OCI-LY3 (cell line): ENCODE measurements around the gene BEAN1.

Experiments
- EZH2phosphoT487 ChIP-seq: fragments of 200-600 bp; shearing (Covaris generic); IDR thresholded peaks from 2 replicates; pipeline ENCODE4 v1.6.1; 2018; ENCODE audit warnings: antibody characterized with exemption, mixed run types, low read depth
- TF ChIP-seq, protein P1 (sequence below): fragments of 200-600, 300-600 bp; sonication (generic); IDR thresholded peaks from 2 replicates; pipeline ENCODE4 v1.5.1; 2014; ENCODE audit warnings: antibody characterized with exemption, low read length, low read depth

DNA sequence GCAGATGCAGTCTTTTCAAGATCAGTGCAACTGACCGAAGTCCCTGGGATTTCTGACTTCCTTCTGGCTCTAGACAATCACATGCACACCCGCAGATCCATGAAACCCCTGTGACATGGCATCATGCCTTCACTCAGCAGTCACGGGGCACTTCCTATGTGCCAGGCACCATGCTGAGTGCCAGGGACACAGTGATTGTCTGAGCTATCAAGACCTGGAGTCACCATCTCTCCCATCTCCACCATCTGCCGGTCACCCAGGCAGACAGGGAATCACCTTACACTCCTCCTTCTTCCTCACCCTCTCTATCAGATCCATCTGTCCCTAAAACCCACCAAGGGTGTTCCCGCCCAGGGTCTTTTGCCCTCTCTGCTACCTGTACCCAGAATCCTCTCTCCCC lies 5.3 kb downstream of the BEAN1 start:
- TF ChIP-seq, protein P1, sequence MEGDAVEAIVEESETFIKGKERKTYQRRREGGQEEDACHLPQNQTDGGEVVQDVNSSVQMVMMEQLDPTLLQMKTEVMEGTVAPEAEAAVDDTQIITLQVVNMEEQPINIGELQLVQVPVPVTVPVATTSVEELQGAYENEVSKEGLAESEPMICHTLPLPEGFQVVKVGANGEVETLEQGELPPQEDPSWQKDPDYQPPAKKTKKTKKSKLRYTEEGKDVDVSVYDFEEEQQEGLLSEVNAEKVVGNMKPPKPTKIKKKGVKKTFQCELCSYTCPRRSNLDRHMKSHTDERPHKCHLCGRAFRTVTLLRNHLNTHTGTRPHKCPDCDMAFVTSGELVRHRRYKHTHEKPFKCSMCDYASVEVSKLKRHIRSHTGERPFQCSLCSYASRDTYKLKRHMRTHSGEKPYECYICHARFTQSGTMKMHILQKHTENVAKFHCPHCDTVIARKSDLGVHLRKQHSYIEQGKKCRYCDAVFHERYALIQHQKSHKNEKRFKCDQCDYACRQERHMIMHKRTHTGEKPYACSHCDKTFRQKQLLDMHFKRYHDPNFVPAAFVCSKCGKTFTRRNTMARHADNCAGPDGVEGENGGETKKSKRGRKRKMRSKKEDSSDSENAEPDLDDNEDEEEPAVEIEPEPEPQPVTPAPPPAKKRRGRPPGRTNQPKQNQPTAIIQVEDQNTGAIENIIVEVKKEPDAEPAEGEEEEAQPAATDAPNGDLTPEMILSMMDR = no peak
- no peak for TF ChIP-seq EZH2phosphoT487
